Fibroblast of lung (primary cell): ENCODE data around the gene RAB31. TPM values are rescaled to one million over a fixed set of nuclear protein-coding genes. Genes with fewer than 3 reads are reported as not detected.
A peak's percentile ranks its signal among the peaks of the same experiment; 100 is the strongest.

Source experiments
- DNase-seq, 2 donors: peaks; one replicate each; pipeline versions ENCODE4 v3.0.0 to v3.0.0-alpha.2; 2010; ENCODE audit warnings: low read depth in 2 of 2
- H2AFZ ChIP-seq: 2 replicates; pipeline ENCODE4 v1.5.1; 2012; ENCODE audit warnings: low read length, control low read depth, inconsistent platforms
- H3K27ac ChIP-seq: 2 replicates; pipeline ENCODE4 v1.5.1; 2011; ENCODE audit warnings: low read length, control low read depth; ENCODE audit not compliant: insufficient read depth
- H3K27me3 ChIP-seq: 2 replicates; pipeline ENCODE4 v1.5.1; 2011; ENCODE audit warnings: mild to moderate bottlenecking, low read length; ENCODE audit not compliant: control insufficient read depth, insufficient read depth
- H3K36me3 ChIP-seq: 2 replicates; pipeline ENCODE4 v1.5.1; 2011; ENCODE audit warnings: low read length; ENCODE audit not compliant: control insufficient read depth, insufficient read depth
- H3K4me1 ChIP-seq: 2 replicates; pipeline ENCODE4 v1.5.1; 2011; ENCODE audit warnings: low read length; ENCODE audit not compliant: control insufficient read depth, insufficient read depth; ENCODE audit errors: extremely low read depth
- H3K4me2 ChIP-seq: 2 replicates; pipeline ENCODE4 v1.5.1; 2011; ENCODE audit warnings: low read length, control low read depth; ENCODE audit not compliant: insufficient read depth; ENCODE audit errors: extremely low read depth
- H3K4me3 ChIP-seq, 4 experiments: fragments of 200-600 bp in 1 of 4; sonication (generic) in 1 of 4; replicated peaks in 1 of 4; 2 replicates each; pipeline ENCODE4 v1.5.1; 2011 to 2016; ENCODE audit warnings: low read length in 4 of 4, low read depth in 3 of 4, mild to moderate bottlenecking in 3 of 4, control low read depth in 2 of 4, inconsistent platforms in 1 of 4, mixed read lengths in 1 of 4; ENCODE audit not compliant: insufficient read depth in 1 of 4; ENCODE audit errors: control extremely low read depth in 1 of 4
- H3K79me2 ChIP-seq: 2 replicates; pipeline ENCODE4 v1.5.1; 2012; ENCODE audit warnings: mild to moderate bottlenecking, low read length, inconsistent platforms; ENCODE audit not compliant: control insufficient read depth, insufficient read depth
- H3K9ac ChIP-seq: 2 replicates; pipeline ENCODE4 v1.5.1; 2011; ENCODE audit warnings: mild to moderate bottlenecking, low read length, control low read depth; ENCODE audit not compliant: insufficient read depth
- H3K9me3 ChIP-seq: 2 replicates; pipeline ENCODE4 v1.5.1; 2012; ENCODE audit warnings: low read depth, low read length; ENCODE audit not compliant: control insufficient read depth, insufficient read depth
- H4K20me1 ChIP-seq: 2 replicates; pipeline ENCODE4 v1.5.1; 2011; ENCODE audit warnings: low read length; ENCODE audit not compliant: control insufficient read depth, insufficient read depth; ENCODE audit errors: extremely low read depth
- EZH2 ChIP-seq: IDR thresholded peaks from 2 replicates; pipeline ENCODE4 v1.5.1; 2012; ENCODE audit warnings: low read length, control low read depth, mild to moderate bottlenecking; ENCODE audit errors: missing control alignments
- polyA plus RNA-seq, 2 donors: library from polyadenylated mRNA; depleted of rRNA in 1 of 2; stranded (reverse) in 1 of 2; unstranded in 1 of 2; fragments of >200 nt; gene quantifications; 2 replicates each; pipeline ENCODE4 v1.2.1, GENCODE V29; 2011 to 2012; ENCODE audit warnings: missing spikeins in 1 of 2
- total RNA-seq: library from RNA; depleted of rRNA; stranded (reverse); fragments of >200 nt; gene quantifications from 2 replicates; pipeline ENCODE4 v1.2.1, GENCODE V29; 2014
- TF ChIP-seq, protein P1 (sequence below), 2 donors: IDR thresholded peaks in 1 of 2; conservative IDR thresholded peaks in 1 of 2; 1 replicate in 1 of 2; 2 replicates in 1 of 2; pipeline ENCODE4 v1.5.1; 2011 to 2012; ENCODE audit warnings: low read length in 2 of 2, control low read depth in 1 of 2, inconsistent platforms in 1 of 2, low read depth in 1 of 2, mild to moderate bottlenecking in 1 of 2

Gene RAB31
- total and polyA plus RNA-seq, 2 donors (not counting 1 experiment from before 2014, with no cell fraction given), result 29.6 to 47.1 TPM

- Histone ChIP-seq H2AFZ (no peak overlapping the region), H4K20me1 (no peaks in the 10 kb centered on the region), H3K9ac (no peak overlapping the region), H3K4me2 (no peak overlapping the region), H3K27me3 (no peaks in the 10 kb centered on the region), H3K4me1 (peaks cover 2% of the 10 kb centered on the region), H3K27ac (no peak overlapping the region), H3K79me2 (no peaks in the 10 kb centered on the region), H3K4me3 (no peak overlapping the region), H3K36me3 (no peaks in the 10 kb centered on the region), H3K9me3 (no peaks in the 10 kb centered on the region)
- no peak for TF ChIP-seq EZH2
- TF ChIP-seq, protein P1, sequence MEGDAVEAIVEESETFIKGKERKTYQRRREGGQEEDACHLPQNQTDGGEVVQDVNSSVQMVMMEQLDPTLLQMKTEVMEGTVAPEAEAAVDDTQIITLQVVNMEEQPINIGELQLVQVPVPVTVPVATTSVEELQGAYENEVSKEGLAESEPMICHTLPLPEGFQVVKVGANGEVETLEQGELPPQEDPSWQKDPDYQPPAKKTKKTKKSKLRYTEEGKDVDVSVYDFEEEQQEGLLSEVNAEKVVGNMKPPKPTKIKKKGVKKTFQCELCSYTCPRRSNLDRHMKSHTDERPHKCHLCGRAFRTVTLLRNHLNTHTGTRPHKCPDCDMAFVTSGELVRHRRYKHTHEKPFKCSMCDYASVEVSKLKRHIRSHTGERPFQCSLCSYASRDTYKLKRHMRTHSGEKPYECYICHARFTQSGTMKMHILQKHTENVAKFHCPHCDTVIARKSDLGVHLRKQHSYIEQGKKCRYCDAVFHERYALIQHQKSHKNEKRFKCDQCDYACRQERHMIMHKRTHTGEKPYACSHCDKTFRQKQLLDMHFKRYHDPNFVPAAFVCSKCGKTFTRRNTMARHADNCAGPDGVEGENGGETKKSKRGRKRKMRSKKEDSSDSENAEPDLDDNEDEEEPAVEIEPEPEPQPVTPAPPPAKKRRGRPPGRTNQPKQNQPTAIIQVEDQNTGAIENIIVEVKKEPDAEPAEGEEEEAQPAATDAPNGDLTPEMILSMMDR (conservative IDR thresholded peaks at IDR 0.05 in 1 of 2, IDR thresholded peaks at IDR 0.05 in 1 of 2; ENCODE audit: low read depth in 1 of 2, low read length in 2 of 2), result no peak
- no peak for DNase-seq
These were observed 12.5 kb upstream of the RAB31 start for GRCh38 chr18:9695605-9696004.

- H3K27me3 ChIP-seq, result no peaks in the 10 kb centered on the region
- H4K20me1 ChIP-seq, result no peaks in the 10 kb centered on the region
- H3K36me3 ChIP-seq, result no peaks in the 10 kb centered on the region
- TF ChIP-seq EZH2, result no peak
- TF ChIP-seq, protein P1 (conservative IDR thresholded peaks at IDR 0.05 in 1 of 2, IDR thresholded peaks at IDR 0.05 in 1 of 2; ENCODE audit: low read depth in 1 of 2, low read length in 2 of 2), result no peak
- H3K9ac ChIP-seq, result no peak overlapping the region
- peak in 1 of 2 donors; percentile 43 for DNase-seq
- H3K9me3 ChIP-seq, result no peaks in the 10 kb centered on the region
- no peak overlapping the region for H3K4me3 ChIP-seq
- no peak overlapping the region for H3K4me2 ChIP-seq
- H2AFZ ChIP-seq, result no peak overlapping the region
- no peaks in the 10 kb centered on the region for H3K79me2 ChIP-seq
- no peaks in the 10 kb centered on the region for H3K4me1 ChIP-seq
- H3K27ac ChIP-seq, result no peak overlapping the region
These were observed 12.0 kb upstream of the RAB31 start for GRCh38 chr18:9696112-9696511.

GRCh38 chr18:9696701-9697100 lies 11.4 kb upstream of the RAB31 start:
- H3K79me2 ChIP-seq, result no peaks in the 10 kb centered on the region
- no peaks in the 10 kb centered on the region for H3K27me3 ChIP-seq
- H3K4me2 ChIP-seq, result no peak overlapping the region
- TF ChIP-seq, protein P1 (conservative IDR thresholded peaks at IDR 0.05 in 1 of 2, IDR thresholded peaks at IDR 0.05 in 1 of 2; ENCODE audit: low read depth in 1 of 2, low read length in 2 of 2), result no peak
- TF ChIP-seq EZH2, result no peak
- H3K4me3 ChIP-seq, result no peak overlapping the region
- H4K20me1 ChIP-seq, result no peaks in the 10 kb centered on the region
- DNase-seq, result no peak
- no peak overlapping the region for H2AFZ ChIP-seq
- H3K9ac ChIP-seq, result no peak overlapping the region
- H3K27ac ChIP-seq, result no peak overlapping the region
- H3K36me3 ChIP-seq, result no peaks in the 10 kb centered on the region
- H3K4me1 ChIP-seq, result no peaks in the 10 kb centered on the region
- no peaks in the 10 kb centered on the region for H3K9me3 ChIP-seq
